ENCODE data around the gene OCIAD2. TPM values are rescaled to one million over a fixed set of nuclear protein-coding genes. Genes with fewer than 3 reads are reported as not detected.

The OCIAD2 gene
- total RNA-seq, 1 donor from 2014 or later = 18.9 TPM

DNA sequence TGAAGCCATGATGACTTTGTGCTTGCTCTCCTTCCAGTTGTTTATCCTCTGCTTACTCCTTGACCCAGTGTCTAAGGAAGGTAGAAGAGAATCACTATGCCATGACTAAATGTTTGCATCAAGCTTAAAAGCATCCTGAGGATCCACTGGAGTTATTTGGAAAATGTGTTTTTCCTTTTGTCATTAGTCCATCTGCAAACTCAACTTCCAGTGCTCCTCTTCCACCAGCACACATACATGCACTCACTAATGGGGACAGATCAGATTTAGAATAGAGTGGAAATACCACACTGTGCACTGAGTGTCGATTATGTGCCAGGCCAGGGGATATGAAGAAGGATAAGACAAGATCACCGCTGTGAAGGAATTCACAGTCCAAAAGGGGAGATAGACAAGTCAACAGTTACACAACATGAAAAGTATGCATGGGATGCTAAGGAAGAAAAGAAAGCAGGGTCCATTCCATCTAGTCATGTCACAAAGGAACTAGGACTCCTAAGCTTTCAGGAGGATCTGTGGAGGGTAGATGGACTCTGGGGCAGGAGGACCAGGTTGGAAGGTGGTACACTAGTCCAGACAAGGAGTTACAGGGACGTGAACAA, 1.9 kb downstream of the OCIAD2 start:
- Histone ChIP-seq H3K27ac (no peak overlapping the region), H3K27me3 (no peaks in the 10 kb centered on the region), H3K36me3 (no peaks in the 10 kb centered on the region), H3K4me3 (no peak overlapping the region), H3K9me3 (no peaks in the 10 kb centered on the region), H3K4me1 (peaks cover 16% of the 10 kb centered on the region)
- TF ChIP-seq POLR2A (IDR thresholded peaks at IDR 0.05) (no peak), POLR2AphosphoS5 (IDR thresholded peaks at IDR 0.05; ENCODE audit: insufficient read depth in 1 of 2, low read depth in 1 of 2) (no peak), CTCF (IDR thresholded peaks at IDR 0.05) (no peak)
- no peak for DNase-seq (ENCODE audit: extremely low spot score in 2 of 2)
- intact Hi-C loops (cut with DNase I) = no loop called here

GRCh38 chr4:48904101-48904500, 2.5 kb downstream of the OCIAD2 start:
- Histone ChIP-seq H3K4me3 (no peak overlapping the region), H3K9me3 (no peaks in the 10 kb centered on the region), H3K36me3 (no peaks in the 10 kb centered on the region), H3K27ac (no peak overlapping the region), H3K27me3 (no peaks in the 10 kb centered on the region), H3K4me1 (peaks cover 16% of the 10 kb centered on the region)
- intact Hi-C loops (cut with DNase I) = no loop called here
- no peak for DNase-seq (ENCODE audit: extremely low spot score in 2 of 2)
- TF ChIP-seq POLR2AphosphoS5 (IDR thresholded peaks at IDR 0.05; ENCODE audit: insufficient read depth in 1 of 2, low read depth in 1 of 2) = no peak
- no peak for TF ChIP-seq CTCF (IDR thresholded peaks at IDR 0.05)
- no peak for TF ChIP-seq POLR2A (IDR thresholded peaks at IDR 0.05)

DNA sequence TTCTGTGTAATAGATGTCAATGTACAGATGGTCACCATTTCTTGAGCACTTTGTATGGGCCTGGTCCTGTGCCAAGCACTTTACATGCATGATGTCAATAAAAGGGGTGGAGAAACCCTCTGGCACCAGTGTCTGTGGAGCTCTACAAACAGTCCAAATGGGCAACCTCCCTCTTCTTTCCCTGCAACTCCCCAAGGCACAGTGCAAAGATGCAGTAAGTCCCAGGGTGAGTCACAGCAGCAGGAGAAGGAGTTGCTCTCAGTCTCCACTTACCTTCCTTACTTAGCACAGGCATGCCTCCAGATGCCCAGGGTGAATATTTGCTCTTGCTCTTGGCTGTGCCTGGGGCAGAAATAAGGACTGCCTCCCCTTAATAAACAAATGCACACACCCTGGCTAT, 4.3 kb downstream of the OCIAD2 start:
- intact Hi-C loops (cut with DNase I) = no loop called here
- Histone ChIP-seq H3K36me3 (no peaks in the 10 kb centered on the region), H3K4me1 (peaks cover 16% of the 10 kb centered on the region)

GRCh38 chr4:48901196-48901595, 5.4 kb downstream of the OCIAD2 start:
- peaks cover 6% of the 10 kb centered on the region for H3K4me1 ChIP-seq
- no peak for DNase-seq (ENCODE audit: extremely low spot score in 2 of 2)
- no peaks in the 10 kb centered on the region for H3K36me3 ChIP-seq
- no peaks in the 10 kb centered on the region for H3K9me3 ChIP-seq
- no peak overlapping the region for H3K27ac ChIP-seq
- TF ChIP-seq POLR2AphosphoS5 (IDR thresholded peaks at IDR 0.05; ENCODE audit: insufficient read depth in 1 of 2, low read depth in 1 of 2) = no peak
- no peak for TF ChIP-seq POLR2A (IDR thresholded peaks at IDR 0.05)
- TF ChIP-seq CTCF (IDR thresholded peaks at IDR 0.05) = no peak
- intact Hi-C loops (cut with DNase I) = no loop called here
- no peak overlapping the region for H3K4me3 ChIP-seq
- no peaks in the 10 kb centered on the region for H3K27me3 ChIP-seq

More for the DNA sequence above, 4.3 kb downstream of the OCIAD2 start:
- no peaks in the 10 kb centered on the region for H3K27me3 ChIP-seq
- H3K27ac ChIP-seq = no peak overlapping the region
- no peak overlapping the region for H3K4me3 ChIP-seq
- DNase-seq (ENCODE audit: extremely low spot score in 2 of 2) = no peak
- H3K9me3 ChIP-seq = no peaks in the 10 kb centered on the region
- no peak for TF ChIP-seq POLR2AphosphoS5 (IDR thresholded peaks at IDR 0.05; ENCODE audit: insufficient read depth in 1 of 2, low read depth in 1 of 2)
- TF ChIP-seq POLR2A (IDR thresholded peaks at IDR 0.05) = no peak
- TF ChIP-seq CTCF (IDR thresholded peaks at IDR 0.05) = no peak

GRCh38 chr4:48899950-48900349, 6.6 kb downstream of the OCIAD2 start:
- Histone ChIP-seq H3K4me3 (no peak overlapping the region), H3K27me3 (no peaks in the 10 kb centered on the region), H3K4me1 (no peaks in the 10 kb centered on the region), H3K36me3 (no peaks in the 10 kb centered on the region), H3K27ac (no peak overlapping the region), H3K9me3 (no peaks in the 10 kb centered on the region)
- intact Hi-C loops (cut with DNase I) = no loop called here
- no peak for DNase-seq (ENCODE audit: extremely low spot score in 2 of 2)
- TF ChIP-seq POLR2AphosphoS5 (IDR thresholded peaks at IDR 0.05; ENCODE audit: insufficient read depth in 1 of 2, low read depth in 1 of 2) (no peak), POLR2A (IDR thresholded peaks at IDR 0.05) (no peak), CTCF (IDR thresholded peaks at IDR 0.05) (no peak)

Measured in vagina (tissue), 2 donors.